AML-193 (cell line): ENCODE data around the gene ASIC4.

ENCODE experiments used
- DNase-seq, 2 experiments: peaks; one replicate each; lab custom pipeline; 2025; lab: John Stamatoyannopoulos, UW

The ASIC4 gene

DNA sequence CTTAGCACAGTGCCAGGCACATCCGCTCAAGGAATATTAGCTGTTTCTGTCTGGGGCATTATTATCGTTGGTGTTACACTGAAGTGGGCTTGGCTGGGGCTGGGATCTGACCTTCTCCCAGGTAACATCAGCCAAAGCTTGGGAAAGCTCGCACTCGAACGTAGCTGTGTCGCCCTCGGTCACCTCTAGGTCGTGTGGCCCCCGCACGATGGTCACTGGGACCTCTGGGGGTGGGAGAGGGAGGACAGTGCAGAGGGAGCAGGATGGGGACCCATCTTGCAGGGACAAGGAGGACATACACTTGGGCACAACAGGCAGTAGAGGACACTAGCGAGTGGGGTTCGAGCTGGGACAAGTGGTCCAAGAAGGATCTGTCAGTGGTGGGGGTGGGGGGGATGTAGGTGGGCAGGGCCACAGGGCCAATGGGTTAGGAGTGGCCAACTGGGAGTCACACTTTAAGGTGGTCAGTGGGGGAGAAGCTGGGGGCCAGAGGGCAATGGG lies 39.2 kb downstream of the ASIC4 start:
- DNase-seq, result no peak

GRCh38 chr2:219554350-219554749 lies 40.1 kb downstream of the ASIC4 start:
- no peak for DNase-seq

DNA sequence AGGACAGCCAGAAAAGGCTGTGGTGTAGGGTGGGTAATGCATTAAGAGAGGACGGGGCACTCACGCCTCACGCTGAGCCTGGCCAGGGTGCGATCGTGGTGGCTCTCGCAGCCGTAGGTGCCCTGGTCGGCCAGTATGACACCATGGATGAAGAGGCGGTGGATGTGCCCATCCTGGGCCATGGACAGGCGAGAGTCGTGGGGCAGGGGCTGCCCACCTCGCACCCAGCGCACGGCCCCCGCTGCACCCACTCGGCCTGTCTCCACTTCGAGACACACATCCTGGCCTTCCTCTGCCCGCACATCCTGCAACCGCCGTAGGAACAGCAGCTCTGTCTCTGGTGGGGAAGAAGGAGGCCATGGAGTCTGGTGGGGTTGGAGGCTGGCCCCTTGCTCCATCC lies 41.7 kb downstream of the ASIC4 start:
- DNase-seq, result no peak

DNA sequence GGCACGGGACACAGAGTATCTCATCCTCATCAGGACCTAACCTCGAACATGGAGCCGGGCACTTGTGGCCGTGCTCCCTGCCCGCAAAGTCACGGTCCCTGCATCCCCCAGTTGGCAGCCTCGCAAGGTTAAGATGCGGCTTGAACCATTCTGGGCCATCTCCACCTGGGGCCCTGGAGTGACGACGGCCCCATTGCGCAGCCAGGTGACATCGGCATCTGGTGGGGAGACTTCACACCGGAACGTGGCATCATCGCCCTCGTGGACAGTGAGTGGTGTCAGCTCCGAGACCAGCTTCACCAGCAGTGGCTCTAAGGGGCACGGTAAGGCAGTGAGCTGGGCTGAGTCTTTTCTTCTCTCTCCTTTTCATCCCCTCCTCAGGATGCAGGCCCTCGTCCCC lies 42.1 kb downstream of the ASIC4 start:
- DNase-seq, result no peak

- no peak for DNase-seq
Measured at GRCh38 chr2:219557320-219557719, 43.0 kb downstream of the ASIC4 start.

GRCh38 chr2:219557791-219558785 lies 43.8 kb downstream of the ASIC4 start:
- DNase-seq, result no peak

DNA sequence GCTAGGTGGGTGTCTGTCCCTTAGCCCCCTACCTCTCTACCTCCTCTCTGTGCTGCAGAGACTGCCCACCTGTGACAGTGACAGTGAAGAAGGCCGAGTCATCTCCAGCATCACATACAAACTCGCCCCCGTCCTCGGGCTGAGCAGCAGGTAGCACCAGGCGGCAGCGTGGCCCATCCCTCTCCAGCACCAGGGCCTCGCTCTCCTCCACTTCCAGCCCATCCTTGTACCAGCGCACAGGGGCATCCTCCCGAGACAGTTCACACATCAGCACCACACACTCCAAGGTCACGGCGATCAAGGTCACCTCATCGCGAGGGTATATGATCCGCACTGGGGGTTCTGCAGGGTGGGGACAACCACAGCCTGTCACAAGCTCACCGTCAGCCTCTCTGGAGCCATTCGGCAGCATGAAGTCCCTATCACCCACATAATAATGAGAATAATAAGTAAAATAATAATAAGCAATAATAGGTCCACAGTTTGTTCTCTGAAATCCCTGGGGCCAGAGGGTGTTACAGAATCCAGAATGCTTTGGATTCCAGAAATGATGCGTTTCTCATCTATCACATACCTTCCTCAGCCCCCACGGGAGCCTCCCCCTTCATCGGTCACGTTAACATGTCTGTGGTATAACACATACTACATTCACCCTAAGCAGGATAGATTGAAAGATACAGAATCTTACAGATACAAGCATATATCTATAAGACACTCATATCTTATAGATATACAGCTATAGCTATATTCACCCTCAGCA lies 45.1 kb downstream of the ASIC4 start:
- DNase-seq, result no peak

DNA sequence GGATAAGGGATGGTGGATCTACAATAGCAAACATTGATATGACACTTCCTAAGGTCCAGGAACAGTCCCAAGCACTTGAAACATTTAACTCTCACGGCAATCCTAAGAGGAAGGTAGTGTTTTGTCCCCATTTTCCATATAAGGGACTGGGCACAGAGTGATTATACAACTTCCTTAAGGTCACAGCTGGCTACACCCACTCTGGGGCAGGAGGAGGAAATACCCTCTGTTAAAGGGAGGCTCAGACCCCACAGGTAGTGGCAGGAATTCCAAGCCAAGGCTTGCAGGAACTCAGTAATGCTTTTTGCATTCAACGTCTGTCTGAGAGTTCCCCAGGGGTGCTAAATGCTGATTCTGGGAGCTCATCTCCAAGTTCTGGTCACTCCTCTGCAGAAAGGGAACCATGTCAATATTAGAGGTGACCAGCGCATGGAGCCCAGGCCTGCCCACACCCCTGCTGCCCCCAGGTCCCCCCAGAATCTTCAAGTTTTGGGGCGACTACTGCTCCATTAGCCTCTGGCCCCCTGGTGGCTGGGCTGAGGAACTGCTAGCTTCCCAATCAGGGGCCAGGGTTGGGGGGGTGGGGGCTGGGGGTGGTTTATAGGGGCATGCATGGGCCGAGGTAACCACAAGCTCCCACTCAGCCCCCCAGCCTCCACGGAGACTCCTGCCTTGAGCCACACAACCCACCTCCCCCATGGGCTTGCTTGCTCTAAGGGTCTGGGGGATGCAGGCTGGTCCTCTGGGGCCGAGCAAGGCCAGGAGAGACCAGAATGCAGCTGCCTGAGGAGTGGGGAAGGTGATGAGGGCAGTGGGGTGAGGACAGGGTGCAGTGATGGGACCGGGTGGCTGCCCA lies 46.0 kb downstream of the ASIC4 start:
- no peak for DNase-seq

- DNase-seq, result no peak
Measured at GRCh38 chr2:219560893-219561178, 46.6 kb downstream of the ASIC4 start.

- DNase-seq, result no peak
Measured at GRCh38 chr2:219561179-219562048, 47.1 kb downstream of the ASIC4 start.

DNA sequence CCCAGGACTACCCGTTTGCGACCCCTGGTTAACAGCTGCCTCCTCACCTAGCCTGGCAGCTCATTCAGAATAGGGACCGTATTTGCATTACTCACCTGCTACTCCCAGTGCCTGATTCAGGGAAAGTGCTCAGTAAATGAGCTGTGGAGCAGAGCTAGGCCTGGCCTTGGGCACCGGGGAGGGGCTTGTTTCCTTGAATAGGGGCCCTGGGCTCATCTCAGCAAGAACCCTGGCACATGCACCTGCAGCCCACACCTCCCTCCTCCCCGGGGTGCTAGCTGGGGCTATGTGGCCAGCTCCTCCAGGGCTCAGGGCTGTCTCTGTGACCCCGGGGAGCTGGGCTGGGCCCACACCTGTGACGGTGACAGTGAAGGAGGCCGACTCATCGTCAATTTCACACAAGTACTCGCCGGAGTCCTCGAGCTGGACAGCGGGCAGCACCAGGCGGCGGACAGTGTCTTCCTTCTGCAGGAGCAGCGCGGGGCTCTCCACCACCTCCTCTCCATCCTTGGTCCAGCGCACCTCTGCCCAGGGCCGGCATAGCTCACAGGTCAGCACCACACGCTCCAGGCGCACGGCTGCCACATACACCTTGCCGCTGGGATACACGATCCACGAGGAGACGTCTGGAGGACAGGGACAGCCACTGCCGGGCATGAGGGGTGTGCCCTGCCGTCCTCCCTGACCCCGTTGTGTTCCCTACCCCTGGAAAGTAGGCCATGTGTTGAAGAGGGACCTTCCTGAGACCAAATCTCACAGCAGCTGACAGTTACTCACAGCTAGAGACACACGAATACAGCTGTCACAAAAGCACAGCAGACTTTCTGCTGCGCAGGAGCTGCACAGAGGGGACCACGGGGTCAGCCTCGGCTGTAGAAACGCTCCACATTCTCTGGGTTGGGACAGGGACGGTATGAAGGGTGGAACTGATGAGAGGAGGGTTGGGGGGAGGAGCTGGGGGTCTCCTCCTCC lies 48.1 kb downstream of the ASIC4 start:
- no peak for DNase-seq

- no peak for DNase-seq
Measured at GRCh38 chr2:219563271-219563928, 49.1 kb downstream of the ASIC4 start.

DNA sequence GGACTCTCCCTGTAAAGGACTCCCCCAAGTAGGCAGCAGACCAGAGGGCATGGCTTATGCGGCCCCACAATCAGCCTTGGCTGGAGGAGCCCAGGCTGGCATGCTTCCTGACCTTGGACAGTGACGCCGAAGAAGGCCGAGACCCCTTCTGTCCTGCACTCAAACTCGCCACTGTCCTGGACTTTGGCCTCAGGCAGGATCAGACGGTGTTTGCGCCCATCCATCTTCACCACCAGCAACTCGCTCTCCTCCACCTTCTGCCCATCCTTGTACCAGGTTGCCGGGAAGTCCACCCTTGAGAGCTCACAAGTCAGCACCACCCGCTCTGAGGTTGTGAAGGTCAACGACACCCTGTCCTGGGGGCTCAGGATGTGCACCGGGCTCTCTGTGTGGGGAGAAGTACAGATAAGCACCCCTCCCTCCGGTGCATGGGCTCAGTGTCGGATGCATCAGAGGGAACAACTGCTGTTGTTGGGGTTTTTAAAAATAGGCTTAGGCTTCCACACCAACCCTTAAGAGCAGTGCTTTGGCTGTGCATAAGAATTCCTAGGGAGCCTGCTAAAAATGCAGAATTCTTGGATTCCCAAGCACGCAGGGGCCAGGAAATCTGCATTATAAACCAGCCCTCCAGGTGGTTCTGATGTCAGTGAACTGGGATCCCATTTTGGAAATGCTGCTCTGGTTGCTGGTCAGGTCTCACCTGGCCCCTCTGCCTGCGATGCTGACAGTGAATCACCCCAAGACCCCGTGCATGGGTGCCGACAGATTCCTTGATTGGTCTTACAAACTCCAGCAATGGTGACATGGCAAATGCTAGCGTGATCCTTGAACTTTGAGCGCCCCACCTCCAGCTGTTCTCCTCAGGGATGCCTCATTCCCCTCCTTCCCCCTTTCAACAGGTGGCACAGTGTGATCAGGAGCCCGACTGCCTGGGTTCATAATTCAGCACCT lies 51.1 kb downstream of the ASIC4 start:
- DNase-seq, result no peak

- no peak for DNase-seq
Measured at GRCh38 chr2:219566640-219567039, 52.4 kb downstream of the ASIC4 start.

GRCh38 chr2:219567131-219567530 lies 52.8 kb downstream of the ASIC4 start:
- DNase-seq, result no peak

DNA sequence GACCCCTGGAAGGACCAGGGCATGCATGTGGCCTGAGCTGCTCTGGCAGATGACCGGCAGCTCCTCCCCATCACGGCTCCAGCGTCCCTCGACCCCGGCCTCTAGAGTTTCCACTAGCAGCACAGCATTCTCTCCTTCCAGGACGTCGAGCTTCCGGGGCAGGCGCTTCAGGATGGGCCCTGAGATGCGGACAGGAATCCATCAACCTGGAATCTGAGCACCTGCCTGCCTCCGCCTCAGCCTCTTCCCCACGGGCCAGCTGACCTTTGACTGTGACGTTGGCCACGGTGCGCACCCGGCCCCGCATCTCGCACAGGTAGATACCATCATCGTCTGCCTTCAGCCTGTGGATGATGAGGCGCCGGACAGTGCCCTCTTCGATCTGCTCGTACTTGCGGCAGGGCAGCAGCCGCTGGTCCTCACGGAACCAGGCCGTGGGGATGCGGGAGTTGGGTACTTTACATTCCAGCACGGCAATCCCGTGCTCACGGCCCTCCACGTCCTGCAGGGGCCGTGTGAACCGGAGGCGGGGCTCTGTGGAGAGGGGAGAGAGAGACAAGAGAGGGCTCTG lies 53.6 kb downstream of the ASIC4 start:
- no peak for DNase-seq

- DNase-seq, result no peak
Measured at GRCh38 chr2:219569041-219569440, 54.8 kb downstream of the ASIC4 start.

DNA sequence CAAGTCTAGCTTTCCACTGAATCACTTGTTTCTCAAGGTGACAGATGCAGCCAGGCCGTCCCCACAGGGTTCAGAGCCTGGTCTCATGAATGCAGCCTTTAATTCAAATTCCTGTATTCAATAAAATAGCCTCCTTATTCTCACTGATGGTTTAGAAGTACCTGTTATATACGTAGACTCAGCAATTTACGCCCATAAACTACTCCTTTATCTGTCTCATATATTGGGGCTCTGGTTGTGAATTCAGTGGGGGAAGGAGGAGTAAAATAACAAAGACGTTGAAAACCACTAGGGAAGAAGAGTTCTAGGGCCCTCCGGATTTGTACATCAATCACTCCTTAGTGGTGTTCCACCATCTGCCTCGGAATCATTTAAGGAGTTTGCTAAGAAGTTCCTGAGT lies 55.4 kb downstream of the ASIC4 start:
- no peak for DNase-seq
